Measurements from ENCODE around the gene PELO.
A peak's percentile ranks its signal among the peaks of the same experiment; 100 is the strongest.

Gene PELO

GRCh38 chr5:52799983-52800393 lies 12.3 kb downstream of the PELO start:
- TF ChIP-seq, protein P1, sequence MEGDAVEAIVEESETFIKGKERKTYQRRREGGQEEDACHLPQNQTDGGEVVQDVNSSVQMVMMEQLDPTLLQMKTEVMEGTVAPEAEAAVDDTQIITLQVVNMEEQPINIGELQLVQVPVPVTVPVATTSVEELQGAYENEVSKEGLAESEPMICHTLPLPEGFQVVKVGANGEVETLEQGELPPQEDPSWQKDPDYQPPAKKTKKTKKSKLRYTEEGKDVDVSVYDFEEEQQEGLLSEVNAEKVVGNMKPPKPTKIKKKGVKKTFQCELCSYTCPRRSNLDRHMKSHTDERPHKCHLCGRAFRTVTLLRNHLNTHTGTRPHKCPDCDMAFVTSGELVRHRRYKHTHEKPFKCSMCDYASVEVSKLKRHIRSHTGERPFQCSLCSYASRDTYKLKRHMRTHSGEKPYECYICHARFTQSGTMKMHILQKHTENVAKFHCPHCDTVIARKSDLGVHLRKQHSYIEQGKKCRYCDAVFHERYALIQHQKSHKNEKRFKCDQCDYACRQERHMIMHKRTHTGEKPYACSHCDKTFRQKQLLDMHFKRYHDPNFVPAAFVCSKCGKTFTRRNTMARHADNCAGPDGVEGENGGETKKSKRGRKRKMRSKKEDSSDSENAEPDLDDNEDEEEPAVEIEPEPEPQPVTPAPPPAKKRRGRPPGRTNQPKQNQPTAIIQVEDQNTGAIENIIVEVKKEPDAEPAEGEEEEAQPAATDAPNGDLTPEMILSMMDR (IDR thresholded peaks at IDR 0.05; ENCODE audit: control insufficient read depth, extremely low read depth, insufficient read depth), result no peak
- peak; percentile 73 for DNase-seq (ENCODE audit: low read depth)

GRCh38 chr5:52800394-52801213 lies 12.9 kb downstream of the PELO start:
- no peak for DNase-seq (ENCODE audit: low read depth)
- TF ChIP-seq, protein P1 (IDR thresholded peaks at IDR 0.05; ENCODE audit: control insufficient read depth, extremely low read depth, insufficient read depth), result no peak

More at GRCh38 chr5:52799983-52800393, 12.3 kb downstream of the PELO start:
- peak overlapping the region; percentile 89 for H3K4me3 ChIP-seq (ENCODE audit: low read depth, low read length)

GRCh38 chr5:52801329-52801728 lies 13.6 kb downstream of the PELO start:
- peak overlapping the region; percentile 89 for H3K4me3 ChIP-seq (ENCODE audit: low read depth, low read length)
- TF ChIP-seq, protein P1 (IDR thresholded peaks at IDR 0.05; ENCODE audit: control insufficient read depth, extremely low read depth, insufficient read depth), result no peak
- no peak for DNase-seq (ENCODE audit: low read depth)

More at GRCh38 chr5:52800394-52801213, 12.9 kb downstream of the PELO start:
- peak overlapping the region; percentile 89 for H3K4me3 ChIP-seq (ENCODE audit: low read depth, low read length)

- TF ChIP-seq, protein P1 (IDR thresholded peaks at IDR 0.05; ENCODE audit: control insufficient read depth, extremely low read depth, insufficient read depth), result no peak
- H3K4me3 ChIP-seq (ENCODE audit: low read depth, low read length), result peak overlapping the region; percentile 89
- DNase-seq (ENCODE audit: low read depth), result no peak
Observed at GRCh38 chr5:52802272-52802973, 14.7 kb downstream of the PELO start.

DNA sequence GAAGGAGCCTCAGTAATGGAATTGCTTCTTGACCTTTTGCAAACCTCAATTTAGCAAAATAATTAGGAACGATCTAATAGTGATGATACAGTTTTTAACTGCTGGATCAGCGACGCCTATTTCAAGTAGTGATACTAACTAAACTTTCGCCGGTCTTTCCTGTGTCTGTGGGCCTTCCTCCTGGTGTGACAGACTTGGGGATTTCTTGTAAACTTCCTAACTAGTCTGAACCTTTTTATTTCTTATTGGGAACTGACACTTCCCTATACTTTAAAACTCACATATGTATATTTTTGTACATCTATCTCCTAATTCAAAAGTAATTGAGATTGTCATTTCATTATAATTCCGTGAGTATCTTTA lies 15.2 kb downstream of the PELO start:
- TF ChIP-seq, protein P1 (IDR thresholded peaks at IDR 0.05; ENCODE audit: control insufficient read depth, extremely low read depth, insufficient read depth), result no peak
- no peak overlapping the region for H3K4me3 ChIP-seq (ENCODE audit: low read depth, low read length)
- no peak for DNase-seq (ENCODE audit: low read depth)

DNA sequence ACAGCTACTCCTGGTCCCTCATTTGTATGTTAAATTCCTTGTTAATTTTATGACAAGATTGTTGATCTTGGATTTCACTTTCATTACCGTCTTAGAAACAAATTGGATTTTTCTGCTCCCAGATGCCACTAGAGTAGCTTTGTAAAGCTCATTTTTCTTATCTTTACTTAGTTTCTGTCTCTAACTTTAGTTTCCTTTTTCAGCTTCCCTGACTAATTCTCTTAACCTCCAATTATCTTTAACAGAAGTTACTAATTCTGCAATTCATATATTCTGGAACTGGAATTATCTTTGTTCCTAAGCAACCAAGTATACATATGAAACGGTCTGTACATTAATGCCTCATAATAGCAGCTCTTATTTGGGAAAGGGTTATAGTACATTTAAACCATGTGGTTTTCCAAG lies 16.7 kb downstream of the PELO start:
- TF ChIP-seq, protein P1 (IDR thresholded peaks at IDR 0.05; ENCODE audit: control insufficient read depth, extremely low read depth, insufficient read depth), result no peak
- H3K4me3 ChIP-seq (ENCODE audit: low read depth, low read length), result no peak overlapping the region
- DNase-seq (ENCODE audit: low read depth), result no peak

All from LNCaP clone FGC (cell line).